Right ventricle myocardium inferior (tissue), 1 donor: ENCODE results near the gene ANKRD36. TPM values are rescaled to one million over a fixed set of nuclear protein-coding genes. Genes with fewer than 3 reads are reported as not detected.
"Not testable (repeated sequence)": the region's sequence is repeated elsewhere in the genome, so short reads cannot be mapped to it uniquely, and the experiment has no call there.

Source experiments
- ATAC-seq: fragments of 200-7000 bp; cut with Tn5 transposase; one replicate; pipeline ENCODE4 v1.9.1; 2020; ENCODE audit warnings: mild to moderate bottlenecking, moderate library complexity
- DNase-seq: peaks from one replicate; pipeline ENCODE4 v3.0.0; 2021; ENCODE audit errors: missing footprints
- intact Hi-C: fragments of 100-400 bp; cut with DNase I; formaldehyde crosslinking; loops from one replicate; pipeline ENCODE4 v1.11.0; 2022
- total RNA-seq: library from RNA; stranded (reverse); fragmentation: NEBNext Ultra II Directional; extraction: Animal tissue kit (Norgen Biotek cat#: 25700); gene quantifications from one replicate; pipeline ENCODE4 v1.2.1, GENCODE V29; 2021
- donor health status: DM: no; HTN: yes; CAD: no; lungs with severe emphysema.

ANKRD36 gene
- total RNA-seq, 1 donor from 2014 or later: 5.6 TPM

GRCh38 chr2:97106878-97107277 lies 6.1 kb upstream of the ANKRD36 start:
- intact Hi-C loops, DNase-seq, ATAC-seq: not testable (repeated sequence)

GRCh38 chr2:97111246-97111645 lies 1.7 kb upstream of the ANKRD36 start:
- intact Hi-C loops: loop anchor here (5.0 kb wide), 1 partner anchor 99 kb away; no protein-coding TSS in a partner anchor
- not testable (repeated sequence) for DNase-seq, ATAC-seq

GRCh38 chr2:97112320-97113049 lies 468 bp upstream of the ANKRD36 start:
- peak; percentile 87 for ATAC-seq
- DNase-seq: not testable (repeated sequence)
- intact Hi-C loops: loop anchor here (5.0 kb wide), 1 partner anchor 100 kb away; no protein-coding TSS in a partner anchor

- peak; percentile 49 for ATAC-seq
- intact Hi-C loops: loop anchor here (5.0 kb wide), 1 partner anchor 102 kb away; no protein-coding TSS in a partner anchor
- not testable (repeated sequence) for DNase-seq
Measured at GRCh38 chr2:97113882-97114255, 916 bp downstream of the ANKRD36 start.

GRCh38 chr2:97129090-97129489 lies 16.1 kb downstream of the ANKRD36 start:
- DNase-seq, ATAC-seq, intact Hi-C loops: not testable (repeated sequence)

GRCh38 chr2:97144016-97144415 lies 31.1 kb downstream of the ANKRD36 start:
- DNase-seq, intact Hi-C loops, ATAC-seq: not testable (repeated sequence)

- intact Hi-C loops, DNase-seq, ATAC-seq: not testable (repeated sequence)
Measured at GRCh38 chr2:97166548-97166947, 53.6 kb downstream of the ANKRD36 start.

- DNase-seq, intact Hi-C loops, ATAC-seq: not testable (repeated sequence)
Measured at GRCh38 chr2:97167938-97168337, 55.0 kb downstream of the ANKRD36 start.

GRCh38 chr2:97168583-97168982 lies 55.6 kb downstream of the ANKRD36 start:
- DNase-seq, intact Hi-C loops, ATAC-seq: not testable (repeated sequence)

GRCh38 chr2:97180391-97180790 lies 67.4 kb downstream of the ANKRD36 start:
- not testable (repeated sequence) for ATAC-seq, DNase-seq

GRCh38 chr2:97195349-97195748 lies 82.4 kb downstream of the ANKRD36 start:
- DNase-seq, ATAC-seq, intact Hi-C loops: not testable (repeated sequence)

More at GRCh38 chr2:97180391-97180790, 67.4 kb downstream of the ANKRD36 start:
- intact Hi-C loops: not testable (repeated sequence)

- ATAC-seq, intact Hi-C loops: not testable (repeated sequence)
Measured at GRCh38 chr2:97197251-97197650, 84.3 kb downstream of the ANKRD36 start.

GRCh38 chr2:97200887-97201286 lies 87.9 kb downstream of the ANKRD36 start:
- intact Hi-C loops, DNase-seq, ATAC-seq: not testable (repeated sequence)

More at GRCh38 chr2:97197251-97197650, 84.3 kb downstream of the ANKRD36 start:
- not testable (repeated sequence) for DNase-seq

GRCh38 chr2:97202643-97203250 lies 89.8 kb downstream of the ANKRD36 start:
- ATAC-seq, intact Hi-C loops, DNase-seq: not testable (repeated sequence)

- DNase-seq: no peak
- ATAC-seq: no peak
- intact Hi-C loops: no loop called here
Measured at GRCh38 chr2:97210325-97210724, 97.4 kb downstream of the ANKRD36 start.

GRCh38 chr2:97215025-97215424 lies 102.1 kb downstream of the ANKRD36 start:
- intact Hi-C loops, DNase-seq, ATAC-seq: not testable (repeated sequence)

GRCh38 chr2:97230848-97231585 lies 118.1 kb downstream of the ANKRD36 start:
- ATAC-seq, DNase-seq, intact Hi-C loops: not testable (repeated sequence)

GRCh38 chr2:97232981-97233380 lies 120.0 kb downstream of the ANKRD36 start:
- intact Hi-C loops, DNase-seq, ATAC-seq: not testable (repeated sequence)
